GM21529 (cell line): ENCODE data around the gene GLTPD2.

Experiments used
- ATAC-seq: cut with Tn5 transposase; IDR thresholded peaks from one replicate; pipeline ENCODE4 v1.9.1; 2021; ENCODE audit not compliant: unreplicated experiment

The GLTPD2 gene

GRCh38 chr17:4807605-4808377, 19.0 kb downstream of the GLTPD2 start:
- no peak for ATAC-seq

GRCh38 chr17:4808378-4808767, 19.6 kb downstream of the GLTPD2 start:
- ATAC-seq = no peak

GRCh38 chr17:4810696-4811290, 22.0 kb downstream of the GLTPD2 start:
- ATAC-seq = no peak

- no peak for ATAC-seq
Measured at GRCh38 chr17:4811471-4811870, 22.7 kb downstream of the GLTPD2 start.

GRCh38 chr17:4812690-4813089, 23.9 kb downstream of the GLTPD2 start:
- no peak for ATAC-seq

- no peak for ATAC-seq
Measured at GRCh38 chr17:4815043-4815675, 26.4 kb downstream of the GLTPD2 start.

- ATAC-seq = no peak
Measured at GRCh38 chr17:4816826-4817225, 28.1 kb downstream of the GLTPD2 start.

GRCh38 chr17:4818276-4818675, 29.5 kb downstream of the GLTPD2 start:
- ATAC-seq = no peak

- ATAC-seq = no peak
Measured at GRCh38 chr17:4822835-4823234, 34.1 kb downstream of the GLTPD2 start.

GRCh38 chr17:4823373-4824089, 34.8 kb downstream of the GLTPD2 start:
- ATAC-seq = no peak

GRCh38 chr17:4827399-4827798, 38.6 kb downstream of the GLTPD2 start:
- ATAC-seq = no peak

- ATAC-seq = peak; percentile 6
Measured at GRCh38 chr17:4832829-4833177, 44.0 kb downstream of the GLTPD2 start.

GRCh38 chr17:4833178-4833940, 44.6 kb downstream of the GLTPD2 start, which contains the start of gene MINK1:
Gene MINK1 (plus strand): TSS chr17:4833340. CDS start chr17:4833584, 244 bp downstream.
- peak; percentile 81 for ATAC-seq

GRCh38 chr17:4833941-4834680, 45.3 kb downstream of the GLTPD2 start:
- no peak for ATAC-seq

GRCh38 chr17:4834681-4835020, 45.9 kb downstream of the GLTPD2 start:
- no peak for ATAC-seq

- ATAC-seq = no peak
Measured at GRCh38 chr17:4836221-4836620, 47.5 kb downstream of the GLTPD2 start.

- ATAC-seq = no peak
Measured at GRCh38 chr17:4837471-4838308, 48.9 kb downstream of the GLTPD2 start.

GRCh38 chr17:4838309-4838785, 49.6 kb downstream of the GLTPD2 start:
- ATAC-seq = no peak

- ATAC-seq = no peak
Measured at GRCh38 chr17:4839221-4839620, 50.5 kb downstream of the GLTPD2 start.
